Ovary (tissue), 9 donors: ENCODE results near the gene HOXA11. TPM values are rescaled to one million over a fixed set of nuclear protein-coding genes. Genes with fewer than 3 reads are reported as not detected.

Source experiments
- DNase-seq, 5 donors: peaks; one replicate each; pipeline ENCODE4 v3.0.0-alpha.2; 2019 to 2020
- H3K27ac ChIP-seq, 2 donors: fragments of 200-600 bp; one replicate each; pipeline versions ENCODE4 v1.5.1 to v1.8.0; 2019 to 2022
- H3K27me3 ChIP-seq: fragments of 200-600 bp; one replicate; pipeline ENCODE4 v1.8.0; 2022
- H3K36me3 ChIP-seq: fragments of 200-600 bp; sonication (generic); one replicate; pipeline ENCODE4 v1.5.1; 2019
- H3K4me1 ChIP-seq: one replicate; pipeline ENCODE4 v1.8.1; 2013; ENCODE audit warnings: mild to moderate bottlenecking, moderate library complexity; ENCODE audit not compliant: insufficient read depth
- H3K4me3 ChIP-seq: fragments of 200-600 bp; sonication (generic); one replicate; pipeline ENCODE4 v1.5.1; 2017
- H3K9me3 ChIP-seq, 2 donors: fragments of 200-600 bp in 1 of 2; sonication (generic) in 1 of 2; one replicate each; pipeline versions ENCODE4 v1.5.1 to v1.8.1; 2013 to 2019; ENCODE audit warnings: mild to moderate bottlenecking in 1 of 2, moderate library complexity in 1 of 2
- EP300 ChIP-seq: sonication (generic); formaldehyde crosslinking; IDR thresholded peaks from one replicate; pipeline ENCODE4 v1.6.1; 2017; ENCODE audit warnings: antibody characterized with exemption
- POLR2A ChIP-seq: fragments of 450-650 bp; IDR thresholded peaks from one replicate; pipeline ENCODE4 v1.6.1; 2017; ENCODE audit warnings: antibody characterized with exemption, mild to moderate bottlenecking, moderate library complexity
- WGBS, 3 donors: extraction: QIAGEN DNeasy Blood & Tissue Kit in 1 of 3; methylation state at CpG; one replicate each; pipeline versions ENCODE4 v1.1.5 to v1.1.7; 2013 to 2017; 5-methylcytosine and 5-hydroxymethylcytosine counted together
- intact Hi-C, 4 donors: fragments of 100-400 bp; cut with DNase I; formaldehyde crosslinking; loops; one replicate each; pipeline versions ENCODE4 v1.11.0 to v1.15.1; 2022 to 2023
- polyA plus RNA-seq, 2 donors: library from polyadenylated mRNA; stranded (reverse); fragments of 200-250 nt in 1 of 2; fragments of 350-450 nt in 1 of 2; fragmentation: Illumina TruSeq in 1 of 2; extraction: RNeasy Lipid Tissue Mini Kit (QIAGEN cat#74804) in 1 of 2; gene quantifications; one replicate each; pipeline ENCODE4 v1.2.3, GENCODE V29; 2013 to 2014
- total RNA-seq, 7 donors: library from RNA; depleted of rRNA in 2 of 7; stranded (reverse); fragments of >200 nt in 2 of 7; fragmentation: NEBNext Ultra II Directional in 3 of 7; extraction: Animal tissue kit (Norgen Biotek cat#: 25700) in 3 of 7; gene quantifications; one replicate each; pipeline versions ENCODE4 v1.1.0 to v1.2.4, GENCODE V29; 2016 to 2023
- TF ChIP-seq, protein P1 (sequence below), 3 donors: fragments of 450-650 bp in 2 of 3; fragments of 200-600 bp in 1 of 3; IDR thresholded peaks; one replicate each; pipeline versions ENCODE4 v1.5.1 to v1.8.0; 2016 to 2022; ENCODE audit warnings: antibody characterized with exemption in 3 of 3, mild to moderate bottlenecking in 1 of 3
- donor health status: DM: no; HTN: no; CAD: no; lungs with moderate emphysema.
- donor health status: DM: no; HTN: no; CAD: no.
- donor health status: Bipolar disorder and iron deficiency.
- donor health status: DM: yes; HTN: yes; CAD: no.
- donor health status: DM: no; HTN: no; CAD: no.
- donor health status: DM: yes; HTN: yes; CAD: no.

HOXA11 gene
- total and polyA plus RNA-seq, 9 donors: 0.11 to 2.0 (median 0.91) TPM; not detected in 3

DNA sequence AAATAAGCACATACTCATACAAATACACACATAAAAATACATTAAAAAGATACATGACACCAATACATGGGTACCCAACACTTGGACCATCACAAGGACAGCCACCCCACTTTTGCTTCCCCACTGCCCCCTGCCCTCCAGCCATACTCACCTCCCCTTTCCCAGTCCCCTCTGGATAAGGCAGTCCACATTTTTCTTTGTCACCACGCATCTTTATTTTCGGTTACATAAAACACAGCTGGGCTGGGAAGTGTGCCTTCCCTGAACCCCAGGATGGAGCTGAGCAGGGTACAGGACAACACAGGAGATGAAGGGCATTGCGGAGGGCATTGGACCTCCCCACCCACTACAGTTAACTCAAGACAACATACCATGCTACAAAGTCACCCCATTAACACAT, 31.5 kb downstream of the HOXA11 start:
- H3K36me3 ChIP-seq: no peaks in the 10 kb centered on the region
- peaks cover 6% of the 10 kb centered on the region for H3K4me1 ChIP-seq
- no peak overlapping the region for H3K4me3 ChIP-seq
- H3K27ac ChIP-seq: no peak overlapping the region
- 91 to 97% (median 94%) methylated on average over 3 of the region's 3 CpGs for WGBS, 3 donors
- no peak for TF ChIP-seq POLR2A
- intact Hi-C loops: loop anchor here in 1 of 4 donors (10.0 kb wide), 2 partner anchors 949 to 1259 kb away; partner anchors contain the start of genes CBX3 and HNRNPA2B1
- no peak for DNase-seq
- peaks cover 0 to 3% of the 10 kb centered on the region in 2 donors for H3K9me3 ChIP-seq
- peaks cover 3% of the 10 kb centered on the region for H3K27me3 ChIP-seq

DNA sequence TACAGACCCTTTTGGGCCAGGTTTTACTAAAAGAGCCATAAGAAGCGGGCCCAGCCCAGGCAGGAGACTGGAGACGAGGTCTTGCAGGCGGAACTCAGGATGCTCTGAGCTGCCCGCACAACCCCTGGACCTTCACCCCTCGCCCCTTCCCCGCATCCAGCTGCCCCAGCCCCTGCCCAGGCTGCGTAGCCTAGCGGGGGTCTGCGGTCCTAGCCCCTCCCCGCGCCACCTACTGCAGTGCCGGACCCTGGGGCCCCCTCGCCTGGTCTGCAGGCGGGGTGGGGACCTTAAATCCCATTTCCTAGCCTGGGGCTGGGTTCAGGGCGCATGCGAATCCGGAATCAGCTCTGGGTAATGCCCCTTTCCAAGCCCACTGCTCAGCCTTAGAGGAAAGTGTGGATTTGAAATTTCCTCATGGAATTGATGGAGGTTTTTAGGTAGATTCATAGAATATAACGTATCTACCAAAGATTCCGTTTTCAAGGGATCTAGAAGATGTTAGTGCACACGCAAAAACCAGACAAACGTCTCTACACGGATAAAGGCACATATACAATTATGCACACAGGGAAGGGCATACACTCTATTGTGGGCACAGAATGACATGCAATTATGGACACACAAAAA, 32.1 kb downstream of the HOXA11 start:
- intact Hi-C loops: loop anchor here in 1 of 4 donors (10.0 kb wide), 2 partner anchors 948 to 1258 kb away; partner anchors contain the start of genes CBX3 and HNRNPA2B1
- Histone ChIP-seq H3K4me3 (peak overlapping the region; percentile 74), H3K27ac (no peak overlapping the region), H3K36me3 (no peaks in the 10 kb centered on the region), H3K27me3 (peaks cover 3% of the 10 kb centered on the region), H3K9me3 (peaks cover 0 to 3% of the 10 kb centered on the region in 2 donors), H3K4me1 (peaks cover 6% of the 10 kb centered on the region)
- TF ChIP-seq, protein P1, sequence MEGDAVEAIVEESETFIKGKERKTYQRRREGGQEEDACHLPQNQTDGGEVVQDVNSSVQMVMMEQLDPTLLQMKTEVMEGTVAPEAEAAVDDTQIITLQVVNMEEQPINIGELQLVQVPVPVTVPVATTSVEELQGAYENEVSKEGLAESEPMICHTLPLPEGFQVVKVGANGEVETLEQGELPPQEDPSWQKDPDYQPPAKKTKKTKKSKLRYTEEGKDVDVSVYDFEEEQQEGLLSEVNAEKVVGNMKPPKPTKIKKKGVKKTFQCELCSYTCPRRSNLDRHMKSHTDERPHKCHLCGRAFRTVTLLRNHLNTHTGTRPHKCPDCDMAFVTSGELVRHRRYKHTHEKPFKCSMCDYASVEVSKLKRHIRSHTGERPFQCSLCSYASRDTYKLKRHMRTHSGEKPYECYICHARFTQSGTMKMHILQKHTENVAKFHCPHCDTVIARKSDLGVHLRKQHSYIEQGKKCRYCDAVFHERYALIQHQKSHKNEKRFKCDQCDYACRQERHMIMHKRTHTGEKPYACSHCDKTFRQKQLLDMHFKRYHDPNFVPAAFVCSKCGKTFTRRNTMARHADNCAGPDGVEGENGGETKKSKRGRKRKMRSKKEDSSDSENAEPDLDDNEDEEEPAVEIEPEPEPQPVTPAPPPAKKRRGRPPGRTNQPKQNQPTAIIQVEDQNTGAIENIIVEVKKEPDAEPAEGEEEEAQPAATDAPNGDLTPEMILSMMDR (IDR thresholded peaks at IDR 0.05): no peak
- no peak for TF ChIP-seq EP300
- TF ChIP-seq POLR2A: no peak
- WGBS, 3 donors: 34 to 53% (median 38%) methylated on average over 20 to 22 of the region's 22 CpGs
- DNase-seq: peak in 2 of 5 donors; percentile 7 to 25

DNA sequence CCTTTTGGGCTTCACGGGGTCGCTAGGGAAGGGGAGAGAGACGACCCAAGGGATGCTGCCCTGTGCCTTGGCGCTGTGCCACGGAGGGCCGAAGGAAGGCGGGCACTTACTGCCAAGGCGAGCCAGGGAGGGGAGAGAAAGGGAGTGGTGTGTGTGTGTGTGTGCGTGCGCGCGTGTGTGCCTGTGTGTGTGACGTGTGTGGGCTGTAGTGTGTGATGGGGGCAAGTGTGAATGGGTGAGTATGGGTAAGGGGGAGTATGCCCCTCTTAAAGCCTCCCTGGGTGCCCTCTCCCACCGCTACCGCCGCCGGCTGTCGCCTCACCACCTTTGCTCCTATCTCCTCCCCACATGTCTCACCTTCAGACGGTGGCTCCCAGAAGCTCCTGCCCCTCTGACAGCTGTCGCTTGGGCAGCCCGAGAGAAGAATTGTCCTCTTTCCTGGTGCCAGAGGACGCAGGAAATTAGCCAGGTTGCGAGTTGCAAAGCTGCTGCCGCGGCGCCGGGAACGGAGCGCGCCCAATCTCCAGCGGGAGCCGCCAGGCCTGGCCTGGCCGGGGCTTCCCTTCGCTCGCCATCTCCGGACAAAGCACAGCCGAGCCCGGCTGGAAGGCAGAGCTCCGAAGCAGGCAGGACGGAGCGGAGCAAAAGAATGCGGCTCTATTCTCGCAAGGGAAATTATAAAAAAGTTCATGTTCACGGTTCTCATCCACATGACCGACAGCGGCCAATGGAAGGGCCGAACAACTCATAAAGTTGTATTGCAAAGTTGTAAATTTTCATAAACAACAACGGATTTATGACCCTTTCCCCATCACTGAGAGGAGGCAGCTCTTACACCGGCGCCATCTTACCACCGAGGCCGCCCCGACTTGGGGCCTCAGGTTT, 32.9 kb downstream of the HOXA11 start, which contains the start of gene HOXA3:
TSS of gene HOXA3 (minus strand) at position 653 of the 885 bp plus-strand sequence. CDS start 41,943 bp downstream, outside the sequence.
- Histone ChIP-seq H3K27ac (no peak within 1 kb of the TSS), H3K36me3 (no peaks in the 10 kb centered on the region), H3K27me3 (peaks cover 3% of the 10 kb centered on the region), H3K4me1 (peaks cover 6% of the 10 kb centered on the region), H3K9me3 (peaks cover 0 to 3% of the 10 kb centered on the region in 2 donors), H3K4me3 (peak within 1 kb of the TSS; percentile 74)
- 4 to 8% (median 4%) methylated on average over 50 to 53 of the region's 53 CpGs for WGBS, 3 donors
- no peak for TF ChIP-seq EP300
- TF ChIP-seq, protein P1 (IDR thresholded peaks at IDR 0.05): no peak
- no peak for TF ChIP-seq POLR2A
- peak in 4 of 5 donors; percentile 9 to 45 (median 30) for DNase-seq
- intact Hi-C loops: loop anchor here in 1 of 4 donors (10.0 kb wide), 2 partner anchors 947 to 1257 kb away; partner anchors contain the start of genes CBX3 and HNRNPA2B1

DNA sequence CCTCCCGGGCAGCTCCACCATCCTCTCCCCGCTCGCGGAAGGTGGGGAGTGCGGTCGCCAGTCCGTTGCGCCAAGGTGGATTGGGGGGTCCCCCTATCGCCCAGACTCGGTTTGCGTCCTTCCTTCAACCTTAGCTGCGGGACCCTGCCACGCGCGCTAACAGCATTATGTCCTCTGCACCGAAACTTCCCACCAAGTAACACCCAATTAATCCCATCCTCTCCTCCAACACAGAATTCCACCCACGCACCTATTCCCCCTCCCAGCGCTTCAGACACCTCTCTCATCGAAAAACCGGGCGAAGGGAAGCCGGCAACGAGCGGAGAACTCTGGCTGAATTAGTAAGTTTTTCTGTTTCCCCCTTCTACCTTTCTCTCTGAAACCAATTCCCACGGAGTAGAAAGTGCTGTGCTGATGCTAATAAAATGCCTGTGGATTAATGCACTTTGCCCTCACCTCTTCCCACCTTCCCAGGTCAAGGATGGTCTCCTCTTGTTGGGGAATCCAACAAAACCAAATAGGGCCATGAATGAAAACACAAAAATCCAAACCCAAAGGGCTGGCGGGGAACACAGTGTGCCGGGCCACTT, 33.6 kb downstream of the HOXA11 start:
- peak in 2 of 5 donors; percentile 7 to 39 for DNase-seq
- WGBS, 3 donors: 2 to 4% (median 3%) methylated on average over 26 to 27 of the region's 27 CpGs
- intact Hi-C loops: loop anchor here in 1 of 4 donors (10.0 kb wide), 2 partner anchors 947 to 1257 kb away; partner anchors contain the start of genes CBX3 and HNRNPA2B1
- Histone ChIP-seq H3K27ac (no peak overlapping the region), H3K36me3 (no peaks in the 10 kb centered on the region), H3K9me3 (peaks cover 0 to 3% of the 10 kb centered on the region in 2 donors), H3K4me1 (peaks cover 5% of the 10 kb centered on the region), H3K27me3 (peaks cover 3% of the 10 kb centered on the region), H3K4me3 (peak overlapping the region; percentile 74)
- TF ChIP-seq POLR2A (no peak), EP300 (no peak)
- TF ChIP-seq, protein P1 (IDR thresholded peaks at IDR 0.05): no peak
